Measurements from ENCODE around the gene IFITM10.

The IFITM10 gene

DNA sequence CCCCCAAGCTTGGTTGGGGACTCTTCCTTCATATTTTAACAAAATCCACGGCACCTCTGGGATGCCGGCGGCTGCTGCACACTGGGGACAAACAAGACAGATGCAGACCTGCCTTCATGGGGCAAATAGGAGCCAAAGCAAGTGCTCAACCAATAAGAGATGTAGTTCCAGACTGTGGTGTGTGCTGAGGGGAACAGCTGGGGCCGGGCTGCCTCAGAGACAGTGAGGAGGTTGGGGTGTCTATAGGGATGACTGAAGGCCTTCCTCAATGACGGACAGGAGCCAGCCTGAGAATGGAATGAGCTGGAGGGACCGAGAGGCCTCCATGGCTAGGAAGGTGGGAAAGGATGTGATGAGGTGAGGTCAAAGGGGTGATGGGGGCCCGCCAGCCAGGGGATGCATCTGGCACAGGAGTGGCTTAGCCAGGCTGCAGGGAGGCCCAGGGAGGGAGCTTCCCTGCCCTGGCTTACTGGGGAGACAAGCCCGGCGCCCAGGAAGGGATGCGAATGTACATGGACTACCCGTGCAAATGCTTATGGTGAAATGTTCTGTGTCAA is 23.7 kb upstream of the IFITM10 start:
- Histone ChIP-seq H3K79me2 (ENCODE audit: insufficient read depth, low read length) (no peaks in the 10 kb centered on the region), H4K20me1 (ENCODE audit: low read depth, low read length) (no peaks in the 10 kb centered on the region), H3K9me3 (ENCODE audit: insufficient read depth, low read length) (no peaks in the 10 kb centered on the region), H3K27ac (ENCODE audit: low read depth, low read length) (no peak overlapping the region), H3K36me3 (ENCODE audit: low read length) (no peaks in the 10 kb centered on the region), H2AFZ (ENCODE audit: low read depth, low read length, severe bottlenecking) (no peak overlapping the region), H3K4me3 (ENCODE audit: insufficient read depth, low read length, poor library complexity, severe bottlenecking) (no peak overlapping the region), H3K9ac (ENCODE audit: low read length) (no peak overlapping the region), H3F3A (ENCODE audit: insufficient read depth) (no peaks in the 10 kb centered on the region), H3K9me2 (replicated peaks; ENCODE audit: insufficient read depth, low read length) (no peaks in the 10 kb centered on the region), H3K27me3 (ENCODE audit: low read length) (no peaks in the 10 kb centered on the region), H3K4me2 (ENCODE audit: low read depth, low read length, poor library complexity, severe bottlenecking) (no peak overlapping the region)
- TF ChIP-seq EZH2phosphoT487 (conservative IDR thresholded peaks at IDR 0.05; ENCODE audit: low read length): no peak
- TF ChIP-seq, protein P1, sequence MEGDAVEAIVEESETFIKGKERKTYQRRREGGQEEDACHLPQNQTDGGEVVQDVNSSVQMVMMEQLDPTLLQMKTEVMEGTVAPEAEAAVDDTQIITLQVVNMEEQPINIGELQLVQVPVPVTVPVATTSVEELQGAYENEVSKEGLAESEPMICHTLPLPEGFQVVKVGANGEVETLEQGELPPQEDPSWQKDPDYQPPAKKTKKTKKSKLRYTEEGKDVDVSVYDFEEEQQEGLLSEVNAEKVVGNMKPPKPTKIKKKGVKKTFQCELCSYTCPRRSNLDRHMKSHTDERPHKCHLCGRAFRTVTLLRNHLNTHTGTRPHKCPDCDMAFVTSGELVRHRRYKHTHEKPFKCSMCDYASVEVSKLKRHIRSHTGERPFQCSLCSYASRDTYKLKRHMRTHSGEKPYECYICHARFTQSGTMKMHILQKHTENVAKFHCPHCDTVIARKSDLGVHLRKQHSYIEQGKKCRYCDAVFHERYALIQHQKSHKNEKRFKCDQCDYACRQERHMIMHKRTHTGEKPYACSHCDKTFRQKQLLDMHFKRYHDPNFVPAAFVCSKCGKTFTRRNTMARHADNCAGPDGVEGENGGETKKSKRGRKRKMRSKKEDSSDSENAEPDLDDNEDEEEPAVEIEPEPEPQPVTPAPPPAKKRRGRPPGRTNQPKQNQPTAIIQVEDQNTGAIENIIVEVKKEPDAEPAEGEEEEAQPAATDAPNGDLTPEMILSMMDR (IDR thresholded peaks at IDR 0.05; ENCODE audit: insufficient read depth, low read length, poor library complexity, severe bottlenecking): no peak

DNA sequence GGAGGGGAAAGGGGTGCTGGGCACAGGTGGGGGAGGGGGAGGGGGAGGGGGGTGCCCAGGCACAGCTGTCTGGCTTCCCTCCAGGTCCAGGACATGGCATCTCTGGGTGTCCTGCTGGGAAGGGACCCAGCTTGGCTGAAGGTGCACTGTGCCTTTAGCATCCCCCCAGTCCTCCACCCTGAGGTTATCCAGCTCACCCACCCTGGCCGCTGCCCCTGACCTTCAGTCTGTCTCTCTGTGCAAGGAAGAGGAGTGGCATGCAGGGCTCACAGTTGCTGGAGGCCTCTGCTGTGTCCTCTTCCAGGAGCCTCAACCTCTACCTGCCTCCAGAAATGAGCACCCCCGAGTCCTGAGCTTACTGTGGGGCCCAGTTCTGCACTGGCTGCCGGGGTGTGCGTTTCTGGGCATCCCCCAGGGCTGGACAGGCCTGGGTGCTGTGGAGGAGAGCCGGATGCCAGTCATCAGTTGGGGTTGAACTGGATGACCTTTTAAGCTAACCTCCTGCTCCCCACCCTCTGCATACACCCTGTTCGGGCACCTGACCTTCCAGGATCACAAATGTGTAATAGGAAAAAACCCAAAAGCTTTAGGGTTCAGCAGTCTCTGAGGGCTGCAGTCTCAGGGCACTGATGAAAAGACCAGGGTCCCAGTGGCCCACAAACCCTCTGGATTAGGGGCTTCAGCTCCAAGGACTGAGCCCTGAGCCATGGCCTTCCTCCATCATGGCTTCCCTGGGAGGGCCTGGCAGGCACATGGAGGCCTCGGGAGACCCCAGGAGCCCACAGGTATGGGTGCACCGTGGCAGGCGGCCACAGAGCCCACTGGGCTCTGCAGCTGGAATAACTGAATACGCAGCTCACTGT is 23.0 kb upstream of the IFITM10 start:
- H3F3A ChIP-seq (ENCODE audit: insufficient read depth): no peaks in the 10 kb centered on the region
- H3K9me3 ChIP-seq (ENCODE audit: insufficient read depth, low read length): no peaks in the 10 kb centered on the region
- H3K79me2 ChIP-seq (ENCODE audit: insufficient read depth, low read length): no peaks in the 10 kb centered on the region
- H3K27ac ChIP-seq (ENCODE audit: low read depth, low read length): no peak overlapping the region
- H4K20me1 ChIP-seq (ENCODE audit: low read depth, low read length): no peaks in the 10 kb centered on the region
- no peaks in the 10 kb centered on the region for H3K36me3 ChIP-seq (ENCODE audit: low read length)
- no peak overlapping the region for H3K4me3 ChIP-seq (ENCODE audit: insufficient read depth, low read length, poor library complexity, severe bottlenecking)
- H3K9ac ChIP-seq (ENCODE audit: low read length): no peak overlapping the region
- no peaks in the 10 kb centered on the region for H3K9me2 ChIP-seq (replicated peaks; ENCODE audit: insufficient read depth, low read length)
- TF ChIP-seq, protein P1 (IDR thresholded peaks at IDR 0.05; ENCODE audit: insufficient read depth, low read length, poor library complexity, severe bottlenecking): no peak
- TF ChIP-seq EZH2phosphoT487 (conservative IDR thresholded peaks at IDR 0.05; ENCODE audit: low read length): no peak
- H3K27me3 ChIP-seq (ENCODE audit: low read length): no peaks in the 10 kb centered on the region
- no peak overlapping the region for H3K4me2 ChIP-seq (ENCODE audit: low read depth, low read length, poor library complexity, severe bottlenecking)
- H2AFZ ChIP-seq (ENCODE audit: low read depth, low read length, severe bottlenecking): no peak overlapping the region

DNA sequence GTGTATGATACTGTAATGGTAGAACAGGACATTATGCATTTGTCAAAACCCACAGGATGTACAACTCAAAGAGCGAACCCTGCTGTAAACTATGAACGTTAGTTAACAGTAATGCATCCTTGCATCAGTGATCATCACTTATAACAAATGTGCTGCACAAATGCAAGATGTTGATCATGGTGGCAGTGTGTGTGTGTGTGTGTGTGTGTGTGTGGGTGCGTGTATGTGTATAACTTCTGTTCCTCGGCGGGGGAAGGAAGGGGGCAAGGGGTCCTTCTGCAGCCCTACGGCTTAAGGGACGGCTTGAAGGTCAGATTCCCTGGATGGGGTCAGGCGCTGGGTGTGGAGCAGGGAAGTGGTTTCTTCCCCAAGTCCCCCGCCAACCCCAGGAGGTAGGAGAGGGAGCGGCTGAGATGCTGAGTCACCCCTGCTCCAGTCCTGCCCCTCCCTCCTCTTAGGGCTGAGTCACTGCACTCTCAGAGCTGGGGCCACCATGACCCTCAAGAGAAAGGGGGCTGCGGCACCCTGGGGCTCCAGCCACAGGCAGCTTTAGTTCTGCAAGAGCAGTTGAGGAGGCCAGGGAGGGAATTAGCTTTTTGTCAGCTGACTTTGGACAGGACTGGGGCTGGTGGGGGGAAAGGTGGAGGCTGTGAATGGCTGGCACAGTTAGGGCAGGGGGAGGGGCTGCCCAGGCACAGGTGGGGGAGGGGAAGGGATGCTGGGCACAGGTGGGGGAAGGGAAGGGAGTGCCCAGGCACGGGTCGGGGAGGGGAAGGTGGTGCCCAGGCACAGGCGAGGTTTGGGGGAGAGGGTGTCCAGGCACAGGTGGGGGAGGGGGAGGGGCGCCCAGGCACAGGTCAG is 22.1 kb upstream of the IFITM10 start:
- Histone ChIP-seq H3F3A (ENCODE audit: insufficient read depth) (no peaks in the 10 kb centered on the region), H3K9ac (ENCODE audit: low read length) (no peak overlapping the region), H3K36me3 (ENCODE audit: low read length) (no peaks in the 10 kb centered on the region), H3K9me3 (ENCODE audit: insufficient read depth, low read length) (no peaks in the 10 kb centered on the region), H3K79me2 (ENCODE audit: insufficient read depth, low read length) (no peaks in the 10 kb centered on the region), H3K27me3 (ENCODE audit: low read length) (no peaks in the 10 kb centered on the region), H2AFZ (ENCODE audit: low read depth, low read length, severe bottlenecking) (no peak overlapping the region), H3K4me2 (ENCODE audit: low read depth, low read length, poor library complexity, severe bottlenecking) (no peak overlapping the region), H4K20me1 (ENCODE audit: low read depth, low read length) (no peaks in the 10 kb centered on the region), H3K4me3 (ENCODE audit: insufficient read depth, low read length, poor library complexity, severe bottlenecking) (no peak overlapping the region), H3K27ac (ENCODE audit: low read depth, low read length) (no peak overlapping the region), H3K9me2 (replicated peaks; ENCODE audit: insufficient read depth, low read length) (no peaks in the 10 kb centered on the region)
- TF ChIP-seq, protein P1 (IDR thresholded peaks at IDR 0.05; ENCODE audit: insufficient read depth, low read length, poor library complexity, severe bottlenecking): no peak
- TF ChIP-seq EZH2phosphoT487 (conservative IDR thresholded peaks at IDR 0.05; ENCODE audit: low read length): no peak
